HCT116 (cell line): ENCODE results near the gene BABAM2. TPM values are rescaled to one million over a fixed set of nuclear protein-coding genes. Genes with fewer than 3 reads are reported as not detected.

Source experiments
- ATAC-seq: fragments of 200-7000 bp; cut with Tn5 transposase; 2 replicates; pipeline ENCODE4 v1.9.1; 2020; ENCODE audit warnings: mild to moderate bottlenecking, moderate library complexity
- BruUV-seq: library from RNA; stranded (reverse); fragments of 400-500 nt; replicated peaks from 2 replicates; lab custom pipeline; 2021; lab: Mats Ljungman, UMichigan
- CTCF ChIA-PET: fragments of 300-600 bp; sonication (Branson Sonifier 250); formaldehyde crosslinking; loops from one replicate; lab custom pipeline; 2021; ENCODE audit warnings: antibody characterized with exemption; lab: Charles Lee
- POLR2A ChIA-PET: fragments of 300-600, 350-600 bp; sonication (Branson Sonifier 250); formaldehyde crosslinking; loops from one replicate; lab custom pipeline; 2021; ENCODE audit warnings: antibody characterized with exemption; lab: Charles Lee
- RAD21 ChIA-PET, 2 experiments: fragments of 300-600 bp; sonication (Branson Sonifier 250); formaldehyde crosslinking; loops; one replicate each; lab custom pipeline; 2023; ENCODE audit warnings: low total read pairs in 2 of 2; ENCODE audit not compliant: uncharacterized antibody in 2 of 2, unreplicated experiment in 2 of 2, low non-redundant PET in 1 of 2; lab: Charles Lee
- DNase-seq: peaks from one replicate; pipeline ENCODE4 v3.0.0-alpha.2; 2010; ENCODE audit warnings: low read depth, low spot score
- H2AFZ ChIP-seq: fragments of 200-600 bp; shearing (Covaris generic), sonication (generic); 2 replicates; pipeline ENCODE4 v1.6.1; 2017; ENCODE audit warnings: low read depth, mixed run types, mixed read lengths, antibody characterized with exemption, low read length; ENCODE audit not compliant: poor library complexity, severe bottlenecking
- H3K27ac ChIP-seq: 2 replicates; pipeline ENCODE4 v1.5.1; 2012; ENCODE audit warnings: low read depth, low read length
- H3K27me3 ChIP-seq: fragments of 200-600 bp; sonication (generic); 2 replicates; pipeline ENCODE4 v1.6.1; 2016; ENCODE audit warnings: mixed run types, low read length, mixed read lengths; ENCODE audit not compliant: insufficient read depth
- H3K36me3 ChIP-seq, 2 experiments: fragments of 200-500 bp in 1 of 2; fragments of 200-600 bp in 1 of 2; sonication (Bioruptor generic) in 1 of 2; sonication (generic) in 1 of 2; 2 replicates each; pipeline versions ENCODE4 v1.5.1 to v1.6.1; 2014 to 2016; ENCODE audit warnings: low read length in 2 of 2, inconsistent platforms in 1 of 2, mixed read lengths in 1 of 2, mixed run types in 1 of 2; ENCODE audit not compliant: insufficient read depth in 2 of 2, control insufficient read depth in 1 of 2
- H3K4me1 ChIP-seq, 2 experiments: fragments of 200-600 bp in 1 of 2; sonication (generic) in 1 of 2; 2 replicates each; pipeline versions ENCODE4 v1.5.1 to v1.6.1; 2012 to 2017; ENCODE audit warnings: low read length in 2 of 2, inconsistent platforms in 1 of 2, mild to moderate bottlenecking in 1 of 2, mixed read lengths in 1 of 2, mixed run types in 1 of 2, moderate library complexity in 1 of 2; ENCODE audit not compliant: insufficient read depth in 2 of 2, control insufficient read depth in 1 of 2
- H3K4me2 ChIP-seq: fragments of 200-600 bp; sonication (generic); 2 replicates; pipeline ENCODE4 v1.6.1; 2017; ENCODE audit warnings: mixed run types, low read length, mixed read lengths
- H3K4me3 ChIP-seq, 2 experiments: fragments of 200-600 bp in 1 of 2; sonication (generic) in 1 of 2; replicated peaks in 1 of 2; 2 replicates each; pipeline ENCODE4 v1.5.1; 2011 to 2016; ENCODE audit warnings: low read length in 2 of 2, control low read depth in 1 of 2, low read depth in 1 of 2, mild to moderate bottlenecking in 1 of 2, mixed read lengths in 1 of 2, mixed run types in 1 of 2
- H3K79me2 ChIP-seq: fragments of 200-600 bp; sonication (generic); 2 replicates; pipeline ENCODE4 v1.6.1; 2017; ENCODE audit warnings: mild to moderate bottlenecking, mixed run types, low read length, moderate library complexity, mixed read lengths; ENCODE audit not compliant: insufficient read depth
- H3K9ac ChIP-seq: fragments of 200-600 bp; sonication (generic); 2 replicates; pipeline ENCODE4 v1.6.1; 2016; ENCODE audit warnings: low read length, mixed read lengths
- H3K9me2 ChIP-seq: fragments of 200-600 bp; sonication (generic), shearing (Covaris generic); 2 replicates; pipeline ENCODE4 v1.6.1; 2017; ENCODE audit warnings: mixed run types, mild to moderate bottlenecking, moderate library complexity; ENCODE audit not compliant: insufficient read depth
- H3K9me3 ChIP-seq, 2 experiments: fragments of 200-500 bp in 1 of 2; fragments of 200-600 bp in 1 of 2; sonication (Bioruptor generic) in 1 of 2; sonication (generic) in 1 of 2; 2 replicates each; pipeline ENCODE4 v1.6.1; 2014 to 2017; ENCODE audit warnings: low read length in 2 of 2, mixed read lengths in 2 of 2, inconsistent platforms in 1 of 2, low read depth in 1 of 2, mild to moderate bottlenecking in 1 of 2, mixed run types in 1 of 2, moderate library complexity in 1 of 2; ENCODE audit not compliant: control insufficient read depth in 1 of 2, insufficient read depth in 1 of 2
- H4K20me1 ChIP-seq: fragments of 200-600 bp; sonication (generic), shearing (Covaris generic); 2 replicates; pipeline ENCODE4 v1.6.1; 2017; ENCODE audit warnings: mixed run types, mild to moderate bottlenecking, moderate library complexity; ENCODE audit not compliant: insufficient read depth
- CBX3 ChIP-seq: IDR thresholded peaks from 2 replicates; pipeline ENCODE4 v1.6.1; 2012; ENCODE audit warnings: low read depth
- CEBPB ChIP-seq: IDR thresholded peaks from 2 replicates; pipeline ENCODE4 v1.6.1; 2012; ENCODE audit warnings: low read depth
- EGR1 ChIP-seq: IDR thresholded peaks from 2 replicates; pipeline ENCODE4 v1.6.1; 2012; ENCODE audit warnings: low read depth
- ELF1 ChIP-seq: IDR thresholded peaks from 2 replicates; pipeline ENCODE4 v1.6.1; 2012; ENCODE audit warnings: low read depth, borderline replicate concordance
- EZH2 ChIP-seq: fragments of 200-600 bp; sonication (generic); IDR thresholded peaks from 2 replicates; pipeline ENCODE4 v1.6.1; 2017; ENCODE audit warnings: antibody characterized with exemption, mixed run types
- EZH2phosphoT487 ChIP-seq: fragments of 200-600 bp; IDR thresholded peaks from 2 replicates; pipeline ENCODE4 v1.6.1; 2018; ENCODE audit warnings: antibody characterized with exemption, borderline replicate concordance
- FOSL1 ChIP-seq: IDR thresholded peaks from 2 replicates; pipeline ENCODE4 v1.6.1; 2012; ENCODE audit warnings: low read depth
- JUND ChIP-seq: IDR thresholded peaks from 2 replicates; pipeline ENCODE4 v1.6.1; 2012
- MAX ChIP-seq: IDR thresholded peaks from 2 replicates; pipeline ENCODE4 v1.6.1; 2012
- SRF ChIP-seq: IDR thresholded peaks from 2 replicates; pipeline ENCODE4 v1.6.1; 2012; ENCODE audit warnings: low read depth
- ZBTB33 ChIP-seq: IDR thresholded peaks from 2 replicates; pipeline ENCODE4 v1.6.1; 2011; ENCODE audit warnings: mild to moderate bottlenecking, low read length, moderate library complexity; ENCODE audit not compliant: insufficient replicate concordance; ENCODE audit errors: extremely low read depth
- ZFX ChIP-seq: fragments of 450-650 bp; IDR thresholded peaks from 2 replicates; pipeline ENCODE4 v1.6.1; 2017
- intact Hi-C: fragments of 100-400 bp; cut with micrococcal nuclease; formaldehyde crosslinking; loops from 2 replicates; pipeline ENCODE4 v1.10.0; 2022
- total RNA-seq: library from RNA; stranded (reverse); gene quantifications from one replicate; pipeline ENCODE4 v1.2.1, GENCODE V29; 2021; ENCODE audit not compliant: unreplicated experiment

Gene BABAM2
- total RNA-seq, 1 experiment from 2014 or later = 23.8 TPM

- intact Hi-C loops = loop anchor here (10.0 kb wide), 1 partner anchor 517 kb away; no protein-coding TSS in a partner anchor
- Histone ChIP-seq H3K9ac (no peak overlapping the region), H3K27me3 (no peaks in the 10 kb centered on the region), H3K36me3 (no peaks in the 10 kb centered on the region), H3K4me1 (peaks cover 47 to 73% of the 10 kb centered on the region in 2 experiments), H3K4me2 (no peak overlapping the region), H3K9me3 (no peaks in the 10 kb centered on the region), H2AFZ (no peak overlapping the region)
- no peak for ATAC-seq
- RAD21 ChIA-PET = no interaction called here
- CTCF ChIA-PET = no interaction called here
- POLR2A ChIA-PET = no interaction called here
- BruUV-seq = no TSS peak
- TF ChIP-seq ELF1 = no peak
- TF ChIP-seq EZH2phosphoT487 = no peak
- no peak for TF ChIP-seq EGR1
- no peak for TF ChIP-seq ZFX
- no peak for TF ChIP-seq CEBPB
- TF ChIP-seq CBX3 = no peak
- TF ChIP-seq JUND = no peak
- no peak for TF ChIP-seq FOSL1
- no peak for TF ChIP-seq ZBTB33
- no peak for TF ChIP-seq MAX
- TF ChIP-seq SRF = no peak
- no peak for TF ChIP-seq EZH2
- TF ChIP-seq, all 23 proteins: peak for 0
- H3K27ac ChIP-seq = no peak overlapping the region
- DNase-seq = no peak
- H3K79me2 ChIP-seq = no peaks in the 10 kb centered on the region
- no peaks in the 10 kb centered on the region for H3K9me2 ChIP-seq
- no peaks in the 10 kb centered on the region for H4K20me1 ChIP-seq
- no peak overlapping the region for H3K4me3 ChIP-seq
These were observed 380.8 kb downstream of the BABAM2 start for GRCh38 chr2:28271231-28271918.
